ENCODE data around the gene PDE4D. TPM values are rescaled to one million over a fixed set of nuclear protein-coding genes. Genes with fewer than 3 reads are reported as not detected.
"Not testable (repeated sequence)": the region's sequence is repeated elsewhere in the genome, so short reads cannot be mapped to it uniquely, and the experiment has no call there.

Gene PDE4D
- polyA plus RNA-seq, 1 donor = 40.8 TPM

GRCh38 chr5:59058969-59059687, 834.4 kb downstream of the PDE4D start:
- no peak for DNase-seq

- no peak for DNase-seq
Measured at GRCh38 chr5:59058237-59058636, 835.3 kb downstream of the PDE4D start.

- DNase-seq = not testable (repeated sequence)
Measured at GRCh38 chr5:59056599-59056998, 836.9 kb downstream of the PDE4D start.

- DNase-seq = no peak
Measured at GRCh38 chr5:59055745-59056448, 837.6 kb downstream of the PDE4D start.

GRCh38 chr5:59054963-59055528, 838.5 kb downstream of the PDE4D start:
- DNase-seq = no peak

- no peak for DNase-seq
Measured at GRCh38 chr5:59051951-59052350, 841.6 kb downstream of the PDE4D start.

GRCh38 chr5:59049095-59049494, 844.4 kb downstream of the PDE4D start:
- DNase-seq = no peak

GRCh38 chr5:59042201-59043055, 851.1 kb downstream of the PDE4D start:
- DNase-seq = no peak

GRCh38 chr5:59041355-59041754, 852.2 kb downstream of the PDE4D start:
- no peak for DNase-seq

- DNase-seq = no peak
Measured at GRCh38 chr5:59040804-59041201, 852.7 kb downstream of the PDE4D start.

GRCh38 chr5:59040024-59040803, 853.3 kb downstream of the PDE4D start:
- no peak for DNase-seq

GRCh38 chr5:59039296-59040023, 854.1 kb downstream of the PDE4D start:
- DNase-seq = peak; percentile 69

- peak; percentile 40 for DNase-seq
Measured at GRCh38 chr5:59038798-59039295, 854.7 kb downstream of the PDE4D start.

GRCh38 chr5:59037941-59038797, 855.4 kb downstream of the PDE4D start:
- no peak for DNase-seq

GRCh38 chr5:59037453-59037852, 856.1 kb downstream of the PDE4D start:
- DNase-seq = no peak

GRCh38 chr5:59037041-59037440, 856.5 kb downstream of the PDE4D start:
- no peak for DNase-seq

GRCh38 chr5:59036274-59036961, 857.1 kb downstream of the PDE4D start:
- no peak for DNase-seq

GRCh38 chr5:59035681-59036080, 857.8 kb downstream of the PDE4D start:
- DNase-seq = no peak

GRCh38 chr5:59034498-59035186, 858.9 kb downstream of the PDE4D start:
- no peak for DNase-seq

All from hindlimb muscle (tissue), 1 donor.